Activated CD4-positive, alpha-beta memory T cell treated with anti-CD3 and anti-CD28 coated beads, Interleukin-2, amount 10 ng/mL, durations not matched to agents 7 days and 5 days (primary cell): ENCODE results near the gene DDX55. TPM values are rescaled to one million over a fixed set of nuclear protein-coding genes. Genes with fewer than 3 reads are reported as not detected.
A peak's percentile ranks its signal among the peaks of the same experiment; 100 is the strongest.

Experiments used
- CTCF ChIA-PET: fragments of 350-600 bp; sonication (Branson Sonifier 250); formaldehyde crosslinking; loops from one replicate; lab custom pipeline; 2021; ENCODE audit warnings: antibody characterized with exemption, inconsistent platforms; lab: Charles Lee
- POLR2A ChIA-PET: fragments of 350-600 bp; sonication (Branson Sonifier 250); formaldehyde crosslinking; loops from one replicate; lab custom pipeline; 2021; ENCODE audit warnings: antibody characterized with exemption; lab: Charles Lee
- DNase-seq: peaks from one replicate; pipeline ENCODE4 v3.0.0-alpha.2; 2020
- H3K27ac Mint-ChIP-seq: one replicate; pipeline ENCODE4 v1.8.0; 2021; ENCODE audit warnings: mild to moderate bottlenecking, mixed read lengths
- H3K27me3 Mint-ChIP-seq: one replicate; pipeline ENCODE4 v1.8.0; 2021; ENCODE audit warnings: mixed read lengths
- H3K36me3 Mint-ChIP-seq: one replicate; pipeline ENCODE4 v1.8.0; 2021; ENCODE audit warnings: low read depth, mixed read lengths
- H3K4me1 Mint-ChIP-seq: one replicate; pipeline ENCODE4 v1.8.0; 2021; ENCODE audit warnings: mixed read lengths
- H3K4me3 Mint-ChIP-seq: one replicate; pipeline ENCODE4 v1.8.0; 2021; ENCODE audit warnings: mild to moderate bottlenecking, mixed read lengths
- H3K9me3 Mint-ChIP-seq: one replicate; pipeline ENCODE4 v1.8.0; 2021; ENCODE audit warnings: mixed read lengths
- total RNA-seq, 2 experiments: library from RNA; stranded (reverse); gene quantifications; one replicate each; pipeline ENCODE4 v1.2.3, GENCODE V29; 2021

DDX55 gene
- total RNA-seq, 2 experiments from 2014 or later, result 26.8 to 26.9 TPM

DNA sequence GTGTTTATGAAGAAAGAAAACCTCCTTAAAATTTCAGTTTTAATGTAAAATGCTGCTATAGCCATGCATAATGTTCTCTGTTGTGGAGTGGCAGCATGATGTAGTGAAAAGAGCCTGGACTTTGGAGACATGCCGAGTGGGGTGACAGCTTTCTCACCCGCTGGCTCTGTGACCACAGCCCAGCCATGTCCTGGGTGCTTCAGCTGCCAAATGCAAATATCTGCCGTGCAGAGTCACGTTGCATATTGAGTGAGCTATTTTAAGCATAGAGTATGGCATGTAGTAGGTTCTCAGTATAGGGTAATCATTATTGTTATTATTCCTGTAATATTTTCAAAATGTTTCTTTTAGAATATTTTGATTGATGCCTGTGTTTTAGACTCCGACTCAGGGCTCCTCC is 53.5 kb downstream of the DDX55 start:
- H3K27me3 Mint-ChIP-seq, result no peaks in the 10 kb centered on the region
- peaks cover 16% of the 10 kb centered on the region for H3K4me1 Mint-ChIP-seq
- POLR2A ChIA-PET, result no interaction called here
- H3K36me3 Mint-ChIP-seq, result peaks cover 56% of the 10 kb centered on the region
- no peak overlapping the region for H3K4me3 Mint-ChIP-seq
- H3K9me3 Mint-ChIP-seq, result no peaks in the 10 kb centered on the region
- no peak for DNase-seq
- CTCF ChIA-PET, result no interaction called here
- H3K27ac Mint-ChIP-seq, result no peak overlapping the region

DNA sequence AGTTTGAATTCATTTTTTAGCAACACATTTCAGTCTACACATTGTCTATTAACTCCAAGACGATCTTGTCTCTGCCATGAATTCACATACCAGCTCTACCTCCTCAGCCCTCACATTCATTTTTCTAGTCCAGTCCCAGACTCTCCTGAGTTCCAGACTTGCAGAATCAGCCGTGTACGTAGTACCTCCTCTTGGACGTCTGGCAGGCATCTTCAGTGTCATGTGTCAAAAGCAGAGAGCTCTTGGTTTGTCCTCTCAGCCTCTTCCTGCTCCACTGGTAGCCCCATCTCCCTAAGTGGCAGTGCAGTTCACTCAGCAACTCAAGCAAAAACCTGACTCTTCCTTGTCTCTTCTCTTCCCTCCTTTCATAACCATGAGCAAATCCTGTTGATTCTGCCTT is 54.5 kb downstream of the DDX55 start:
- H3K9me3 Mint-ChIP-seq, result no peaks in the 10 kb centered on the region
- peaks cover 19% of the 10 kb centered on the region for H3K4me1 Mint-ChIP-seq
- no peaks in the 10 kb centered on the region for H3K27me3 Mint-ChIP-seq
- CTCF ChIA-PET, result interaction anchor here (0.7 kb wide), 1 partner anchor 14 kb away, joined by 3 read pairs; no protein-coding TSS in a partner anchor
- POLR2A ChIA-PET, result interaction anchor here (0.6 to 0.7 kb wide), 2 partner anchors 11 to 414 kb away, joined by 3 read pairs; no protein-coding TSS in a partner anchor
- H3K4me3 Mint-ChIP-seq, result no peak overlapping the region
- no peak for DNase-seq
- H3K27ac Mint-ChIP-seq, result no peak overlapping the region
- peaks cover 51% of the 10 kb centered on the region for H3K36me3 Mint-ChIP-seq

DNA sequence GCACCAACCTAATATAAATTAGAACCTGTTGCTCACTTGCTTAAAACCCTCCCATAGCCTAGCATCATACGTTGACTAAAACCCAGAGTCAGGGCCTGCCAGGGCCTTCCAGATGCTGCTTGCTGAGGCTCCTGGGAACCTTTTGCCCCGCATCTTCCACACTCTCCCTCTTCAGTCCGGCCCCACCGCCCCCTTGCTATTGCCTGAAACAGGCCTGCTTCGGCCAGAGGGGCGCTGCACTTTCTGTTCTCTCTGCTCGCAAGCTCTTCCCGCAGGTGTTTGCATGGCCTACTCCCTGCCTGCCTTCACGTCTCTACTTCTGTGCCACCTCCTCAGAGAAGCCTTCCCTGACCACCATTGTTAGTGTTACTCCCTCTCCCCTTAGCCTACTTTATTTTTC is 55.3 kb downstream of the DDX55 start:
- no peak overlapping the region for H3K4me3 Mint-ChIP-seq
- H3K4me1 Mint-ChIP-seq, result peaks cover 19% of the 10 kb centered on the region
- no peaks in the 10 kb centered on the region for H3K9me3 Mint-ChIP-seq
- no peaks in the 10 kb centered on the region for H3K27me3 Mint-ChIP-seq
- ChIA-PET CTCF (interaction anchor here (0.7 kb wide), 1 partner anchor 14 kb away, joined by 3 read pairs; no protein-coding TSS in a partner anchor), POLR2A (interaction anchor here (0.6 to 0.7 kb wide), 2 partner anchors 12 to 415 kb away, joined by 3 read pairs; no protein-coding TSS in a partner anchor)
- peaks cover 46% of the 10 kb centered on the region for H3K36me3 Mint-ChIP-seq
- H3K27ac Mint-ChIP-seq, result no peak overlapping the region
- DNase-seq, result no peak

DNA sequence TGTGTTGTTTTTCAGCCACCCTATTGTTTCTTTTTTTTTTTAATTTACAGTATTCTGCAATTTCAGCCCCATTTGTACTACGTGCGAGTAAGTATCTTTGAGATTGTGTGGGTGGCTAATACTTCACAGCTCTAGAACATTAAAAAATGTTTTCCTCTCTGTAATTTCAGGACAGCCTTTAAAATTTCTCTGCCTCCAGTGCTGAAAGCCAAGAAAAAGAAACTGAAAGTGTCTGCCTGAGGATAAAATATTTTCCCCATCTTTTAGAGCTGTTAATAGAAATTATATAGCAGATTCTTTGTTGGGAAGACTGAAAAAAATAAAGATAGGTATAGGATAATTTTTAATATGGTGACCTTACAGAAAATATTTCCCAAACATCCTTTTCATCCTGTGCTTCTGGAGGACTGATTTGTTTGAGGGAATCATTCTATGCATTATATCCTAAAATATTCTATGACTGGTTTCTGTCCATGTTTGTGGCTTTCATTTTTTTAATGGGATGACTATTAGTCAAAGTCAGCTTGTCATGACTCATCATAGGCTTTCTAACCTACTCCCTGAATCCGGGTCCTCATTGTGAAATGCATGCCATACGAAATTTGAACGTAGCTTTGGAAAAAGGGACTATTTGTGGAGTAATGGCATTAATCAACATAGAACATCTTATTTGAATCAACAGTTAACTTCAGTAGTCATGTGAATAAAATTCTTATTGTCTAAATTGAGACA is 58.3 kb downstream of the DDX55 start:
- DNase-seq, result no peak
- Mint-ChIP-seq H3K4me3 (peak overlapping the region; percentile 17), H3K9me3 (no peaks in the 10 kb centered on the region), H3K27ac (peak overlapping the region; percentile 59), H3K36me3 (peaks cover 44% of the 10 kb centered on the region), H3K27me3 (no peaks in the 10 kb centered on the region), H3K4me1 (peaks cover 19% of the 10 kb centered on the region)
- ChIA-PET CTCF (interaction anchor here (0.9 kb wide), 1 partner anchor 9 kb away, joined by 3 read pairs; no protein-coding TSS in a partner anchor), POLR2A (interaction anchor here (0.7 to 1.2 kb wide), 4 partner anchors 11 to 76 kb away, joined by 3 to 5 read pairs (median 3); partner anchors contain the start of genes ATP6V0A2, TCTN2 and TMED2)

DNA sequence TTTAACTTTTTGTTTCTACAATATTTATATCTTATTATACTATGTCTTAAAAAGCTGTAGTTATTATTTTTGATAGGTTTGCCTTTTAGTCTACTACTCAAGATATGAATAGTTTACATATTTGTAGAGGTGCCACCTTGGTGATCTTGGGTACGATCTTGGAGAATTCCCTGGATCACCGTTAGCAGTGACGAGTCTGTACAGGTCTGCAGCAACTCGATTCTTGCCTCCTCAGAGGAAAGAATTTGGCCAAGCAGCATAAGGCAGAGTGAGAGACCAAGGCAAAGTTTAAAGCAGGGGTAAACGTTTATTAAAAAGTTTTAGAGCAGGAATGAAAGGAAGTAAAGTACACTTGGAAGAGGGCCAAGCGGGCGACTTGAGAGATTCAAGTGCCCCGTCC is 65.9 kb downstream of the DDX55 start:
- Mint-ChIP-seq H3K27ac (no peak overlapping the region), H3K36me3 (peaks cover 13% of the 10 kb centered on the region), H3K4me3 (no peak overlapping the region), H3K9me3 (no peaks in the 10 kb centered on the region), H3K4me1 (peaks cover 16% of the 10 kb centered on the region), H3K27me3 (no peaks in the 10 kb centered on the region)
- no peak for DNase-seq
- POLR2A ChIA-PET, result no interaction called here
- CTCF ChIA-PET, result interaction anchor here (0.6 kb wide), 1 partner anchor 9 kb away, joined by 4 read pairs; no protein-coding TSS in a partner anchor

Other genes with a start within 250 kb of the DDX55 start
- gene SBNO1, start 237.3 kb upstream of the DDX55 start, total RNA-seq, result 10 to 100 TPM; 40.1 to 40.2 TPM
- gene KMT5A, start 218.0 kb upstream of the DDX55 start, total RNA-seq, result 10 to 100 TPM; 78.9 to 82.0 TPM
- gene RILPL2, start 165.4 kb upstream of the DDX55 start, total RNA-seq, result 1 to 10 TPM; 8.9 to 9.0 TPM
- gene SNRNP35, start 144.0 kb upstream of the DDX55 start, total RNA-seq, result 10 to 100 TPM; 29.7 to 35.0 TPM
- 1 to 10 TPM; 1.8 to 2.0 TPM for gene RILPL1, start 68.4 kb upstream of the DDX55 start, total RNA-seq
- gene TMED2, start 17.5 kb upstream of the DDX55 start, total RNA-seq, result 100 to 1,000 TPM; 166 to 167 TPM
- 10 to 100 TPM; 55.9 to 57.0 TPM for gene EIF2B1, start 31.6 kb downstream of the DDX55 start, total RNA-seq
- gene GTF2H3, start 31.7 kb downstream of the DDX55 start, total RNA-seq, result 10 to 100 TPM; 36.6 to 40.3 TPM
- 1 to 10 TPM; 3.2 to 3.6 TPM for gene TCTN2, start 69.0 kb downstream of the DDX55 start, total RNA-seq
- gene ATP6V0A2, start 110.3 kb downstream of the DDX55 start, total RNA-seq, result 10 to 100 TPM; 41.7 to 44.4 TPM
- under 1 TPM in 1 of 2 experiments, not detected in 1; 0.13 TPM for gene DNAH10, start 160.2 kb downstream of the DDX55 start, total RNA-seq